ENCODE results near the gene GXYLT2. TPM values are rescaled to one million over a fixed set of nuclear protein-coding genes. Genes with fewer than 3 reads are reported as not detected.
A peak's percentile ranks its signal among the peaks of the same experiment; 100 is the strongest.

The GXYLT2 gene
- total RNA-seq, 1 experiment from 2014 or later = 6.5 TPM

DNA sequence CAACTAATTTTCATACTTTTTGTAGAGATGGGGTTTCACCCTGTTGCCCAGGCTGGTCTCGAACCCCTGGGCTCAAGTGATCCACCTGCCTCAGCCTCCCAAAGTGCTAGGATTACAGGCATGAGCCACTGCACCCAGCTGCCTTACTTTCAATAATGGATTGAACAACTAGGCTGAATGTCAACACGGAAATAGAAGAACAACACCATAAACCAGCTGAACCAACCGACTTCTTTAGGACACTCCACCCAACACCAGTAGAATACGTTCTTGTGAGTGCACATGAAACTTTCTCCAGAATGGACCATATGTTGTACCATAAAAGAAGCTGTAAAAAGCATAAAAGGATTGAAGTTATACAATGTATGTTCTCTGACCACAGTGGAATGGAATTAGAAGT lies 42.9 kb downstream of the GXYLT2 start:
- DNase-seq (ENCODE audit: extremely low read depth, low read depth) = no peak

DNA sequence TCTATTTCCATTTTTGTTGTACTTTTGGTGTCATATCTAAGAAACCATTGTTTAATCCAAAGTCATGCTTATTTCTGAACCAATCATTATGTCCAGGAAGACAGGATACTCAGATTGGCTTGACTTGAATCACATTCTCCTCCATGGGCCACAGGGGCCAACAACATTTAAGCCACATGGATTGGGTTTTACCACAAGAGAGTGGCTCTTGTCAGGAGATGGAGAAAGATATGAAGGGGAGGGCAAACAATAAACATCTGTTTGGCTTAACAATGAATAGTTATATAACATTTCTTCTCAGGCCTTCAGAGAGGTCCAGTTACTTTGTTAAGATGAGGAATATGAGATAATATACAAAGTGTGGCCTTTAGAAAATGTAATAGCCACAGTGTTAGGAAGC lies 44.6 kb downstream of the GXYLT2 start:
- no peak for DNase-seq (ENCODE audit: extremely low read depth, low read depth)

DNA sequence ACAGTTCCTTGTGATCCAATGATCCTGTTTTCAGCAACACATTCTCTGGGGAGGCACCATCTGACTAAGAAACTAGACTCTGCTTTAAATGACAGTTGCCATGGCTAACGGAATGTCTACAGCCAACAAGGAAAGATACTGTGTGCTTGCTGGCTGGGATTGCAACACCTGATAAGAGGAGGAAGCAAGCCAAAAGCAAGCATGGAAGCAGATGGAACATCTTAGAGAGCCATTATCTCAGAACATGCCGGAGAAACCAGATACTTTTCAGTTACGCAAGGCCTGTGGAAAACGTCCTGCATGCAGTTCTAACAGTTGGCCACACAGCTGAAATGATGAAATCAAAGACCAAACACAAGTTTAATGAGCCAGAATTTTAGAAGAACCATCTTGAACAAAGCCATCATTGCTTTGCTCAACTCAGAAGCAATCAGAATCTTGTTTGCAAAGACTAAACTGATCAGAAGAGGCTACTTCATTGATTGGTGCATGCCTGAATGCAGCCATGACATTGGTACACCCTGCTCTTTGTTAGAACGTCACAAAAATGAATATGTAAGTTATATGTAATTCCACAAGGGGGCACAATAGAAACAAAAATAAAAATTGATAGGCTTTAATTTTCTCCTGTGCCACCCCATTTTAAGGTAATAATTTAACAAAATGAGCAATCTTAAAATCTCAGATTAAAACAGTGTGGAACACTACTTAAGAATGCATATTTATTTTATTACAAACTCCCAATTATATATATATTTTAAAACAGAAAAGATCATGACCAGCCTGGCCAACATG lies 50.8 kb downstream of the GXYLT2 start:
- peak; percentile 44 for DNase-seq (ENCODE audit: extremely low read depth, low read depth)

GRCh38 chr3:72941245-72941644 lies 53.4 kb downstream of the GXYLT2 start:
- DNase-seq (ENCODE audit: extremely low read depth, low read depth) = no peak

DNA sequence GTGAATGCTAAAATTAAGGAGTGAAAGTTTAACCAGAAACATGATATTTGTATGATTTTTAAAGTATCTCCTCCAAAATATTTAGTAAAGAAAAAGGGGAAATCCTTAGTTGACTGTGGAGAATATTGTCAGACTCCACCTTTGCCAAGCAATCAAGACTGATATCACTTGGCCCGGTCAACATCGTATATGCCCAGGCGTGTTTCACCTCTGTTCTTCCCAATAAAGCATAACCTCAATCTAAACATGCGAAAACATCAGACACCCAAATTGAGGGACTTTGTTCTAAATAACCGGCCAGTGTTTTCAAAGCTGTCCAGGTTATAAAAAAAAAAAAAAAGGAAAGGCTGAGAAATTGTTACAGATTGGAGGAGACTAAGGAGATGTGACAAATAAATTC lies 54.6 kb downstream of the GXYLT2 start:
- no peak for DNase-seq (ENCODE audit: extremely low read depth, low read depth)

DNA sequence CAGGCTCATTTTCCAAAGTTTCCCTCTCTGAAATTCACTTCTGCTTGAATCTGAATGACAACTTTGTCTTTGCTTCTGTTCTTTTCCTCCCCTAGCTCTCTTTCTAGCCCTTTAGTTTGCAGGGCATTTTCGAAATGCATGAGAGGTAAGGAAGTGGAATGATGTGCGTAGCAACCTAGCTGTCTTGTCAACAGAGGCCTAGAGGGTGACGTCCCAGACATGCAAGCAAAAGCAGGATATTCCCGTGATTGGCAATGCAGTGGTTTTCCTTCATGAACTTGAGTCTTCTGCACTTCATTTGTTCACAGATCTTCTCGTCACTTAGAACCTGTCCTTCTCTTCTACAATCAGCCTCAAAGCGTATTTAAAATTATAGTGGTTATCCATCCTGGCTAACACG lies 56.9 kb downstream of the GXYLT2 start:
- DNase-seq (ENCODE audit: extremely low read depth, low read depth) = no peak

DNA sequence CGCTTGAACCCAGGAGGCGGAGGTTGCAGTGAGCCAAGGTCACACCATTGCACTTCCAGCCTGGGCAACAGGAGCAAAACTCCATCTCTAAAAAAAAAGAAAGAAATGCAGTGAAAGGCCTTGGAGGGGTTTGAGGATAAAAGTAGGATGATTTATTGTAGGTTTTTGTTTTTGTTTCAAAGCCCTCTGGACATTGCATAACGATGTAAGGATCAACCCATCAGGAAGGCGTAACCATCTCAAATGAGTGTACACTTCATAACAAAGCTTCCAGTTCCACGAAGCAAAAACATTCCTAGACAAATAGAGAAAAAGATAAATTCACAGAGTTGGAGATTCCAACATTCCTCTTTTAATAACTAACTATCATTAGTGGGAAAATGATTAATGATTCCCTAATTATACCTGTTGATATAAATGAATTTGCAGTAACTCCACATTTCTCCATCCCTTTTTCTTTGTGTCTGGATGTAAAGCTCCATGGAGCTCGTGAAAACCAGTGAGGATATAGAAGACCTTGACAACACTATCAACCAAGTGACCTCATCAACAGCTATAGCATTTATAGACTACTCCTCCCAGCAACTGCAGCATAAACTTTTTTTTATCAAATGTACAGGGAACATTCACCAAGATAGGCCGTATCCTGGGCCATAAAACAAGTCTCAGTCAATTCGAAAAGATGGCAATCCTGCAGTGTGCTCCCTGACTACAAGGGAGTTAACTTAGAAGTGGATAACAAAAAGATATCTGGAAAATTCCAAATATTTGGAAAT lies 60.1 kb downstream of the GXYLT2 start:
- no peak for DNase-seq (ENCODE audit: extremely low read depth, low read depth)

GRCh38 chr3:72949016-72949415 lies 61.2 kb downstream of the GXYLT2 start:
- DNase-seq (ENCODE audit: extremely low read depth, low read depth) = no peak

- no peak for DNase-seq (ENCODE audit: extremely low read depth, low read depth)
These were observed 62.5 kb downstream of the GXYLT2 start for GRCh38 chr3:72950372-72950771.

DNA sequence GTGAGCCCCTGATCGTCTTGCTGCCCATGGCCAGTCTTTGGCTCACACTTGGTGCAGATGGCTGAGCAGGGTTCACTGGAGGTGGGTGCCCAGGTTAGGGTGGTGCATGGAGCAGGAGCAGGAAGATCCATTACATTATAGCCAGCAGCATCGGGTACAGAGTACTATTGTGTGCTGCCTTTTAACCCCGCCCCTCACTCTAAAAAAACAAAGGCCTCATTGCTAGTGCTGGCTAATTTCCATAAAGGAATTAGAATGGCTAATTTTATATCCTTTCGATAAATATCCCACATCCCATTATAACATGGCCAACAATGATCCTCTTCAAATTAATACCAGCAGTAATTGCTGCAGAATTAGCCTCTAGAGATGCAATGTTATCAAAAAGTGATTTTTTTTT lies 63.0 kb downstream of the GXYLT2 start:
- no peak for DNase-seq (ENCODE audit: extremely low read depth, low read depth)

DNA sequence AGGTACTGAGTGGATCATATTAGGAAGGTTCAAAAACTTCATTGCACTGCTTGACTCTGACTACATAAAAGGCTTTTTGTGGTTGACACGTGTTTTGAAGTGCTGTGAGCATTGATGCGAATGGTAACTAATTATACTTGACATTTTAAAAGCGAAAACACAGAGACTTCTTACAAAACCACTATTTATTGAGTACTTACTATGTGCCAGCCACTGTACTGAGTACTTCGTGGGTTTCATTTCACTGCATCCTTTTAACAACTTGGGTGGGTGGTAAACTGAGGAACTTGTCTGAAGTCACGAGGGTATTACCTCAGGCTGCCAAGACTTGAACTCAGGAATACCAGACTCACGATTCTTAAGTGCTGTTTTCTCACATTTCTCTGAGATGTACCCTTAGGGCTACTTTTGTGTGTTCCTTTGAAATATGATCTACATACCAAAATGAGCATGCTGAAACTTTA lies 63.4 kb downstream of the GXYLT2 start:
- no peak for DNase-seq (ENCODE audit: extremely low read depth, low read depth)

DNA sequence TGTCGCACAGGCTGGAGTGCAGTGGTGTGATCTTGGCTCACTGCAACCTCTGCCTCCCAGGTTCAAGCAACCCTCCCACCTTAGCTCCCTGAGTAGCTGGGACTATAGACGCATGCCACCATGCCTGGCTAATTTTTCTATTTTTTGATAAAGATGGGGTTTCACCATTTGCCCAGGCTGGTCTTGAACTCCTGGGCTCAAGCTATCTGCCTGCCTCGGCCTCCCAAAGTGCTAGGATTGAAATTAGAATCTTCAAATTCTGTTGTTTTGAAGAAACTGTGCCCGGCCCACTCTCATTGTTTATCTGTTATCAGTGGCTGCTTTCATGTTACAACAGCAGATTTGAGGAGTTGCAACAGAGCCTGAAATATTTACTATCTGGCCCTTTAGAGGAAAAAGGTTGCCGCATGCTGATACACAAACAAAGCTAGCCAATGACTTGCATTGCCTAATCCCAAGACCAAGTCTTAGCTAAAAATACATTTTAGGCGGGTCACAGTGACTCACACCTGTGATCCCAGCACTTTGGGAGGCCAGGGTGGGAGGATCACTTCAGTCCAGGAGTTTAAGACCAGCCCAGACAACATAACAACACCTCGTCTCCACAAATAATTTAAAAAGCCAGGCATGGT lies 65.6 kb downstream of the GXYLT2 start:
- no peak for DNase-seq (ENCODE audit: extremely low read depth, low read depth)

- no peak for DNase-seq (ENCODE audit: extremely low read depth, low read depth)
These were observed 69.5 kb downstream of the GXYLT2 start for GRCh38 chr3:72957297-72957696.

GRCh38 chr3:72959336-72959735 lies 71.5 kb downstream of the GXYLT2 start:
- DNase-seq (ENCODE audit: extremely low read depth, low read depth) = no peak

- no peak for DNase-seq (ENCODE audit: extremely low read depth, low read depth)
These were observed 73.1 kb downstream of the GXYLT2 start for GRCh38 chr3:72960812-72961518.

DNA sequence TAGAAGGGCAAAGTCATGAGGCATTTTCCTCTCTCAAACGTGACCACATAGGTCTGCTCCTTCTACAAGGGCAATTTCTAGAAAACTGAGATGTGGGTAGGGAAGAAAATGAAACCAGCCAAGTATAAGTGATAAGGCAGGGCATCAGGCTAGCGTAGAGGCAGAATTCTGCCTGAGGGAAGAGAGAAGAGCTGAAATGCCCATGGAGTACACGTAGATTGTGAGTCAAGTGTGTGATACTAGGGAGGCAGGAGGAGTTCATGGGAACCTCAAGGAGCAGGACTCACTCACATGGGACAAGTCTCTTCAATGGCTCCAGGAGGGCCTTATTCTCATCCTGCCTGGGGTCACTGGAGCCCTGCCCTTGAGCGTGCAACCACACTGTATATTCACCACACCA lies 73.9 kb downstream of the GXYLT2 start:
- no peak for DNase-seq (ENCODE audit: extremely low read depth, low read depth)

DNA sequence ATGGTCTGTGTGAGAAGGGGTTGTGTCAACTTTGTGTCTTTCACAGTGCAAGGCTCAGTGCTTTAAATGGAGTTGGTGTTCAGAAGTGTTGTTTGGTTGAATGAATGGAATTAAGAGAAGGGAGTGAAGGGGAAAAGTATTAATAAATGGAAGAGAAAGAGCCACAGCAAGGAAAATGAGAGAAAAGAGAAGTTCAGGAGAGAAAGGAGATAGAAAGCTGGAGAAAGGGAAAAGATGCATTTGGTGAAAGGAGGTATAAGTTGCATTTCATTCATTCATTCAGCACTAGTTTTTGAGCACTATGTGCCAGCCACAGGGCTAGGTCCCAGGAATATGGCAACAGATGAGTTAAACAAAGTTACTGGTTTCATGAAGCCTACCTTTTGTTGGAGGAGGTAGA lies 74.5 kb downstream of the GXYLT2 start:
- DNase-seq (ENCODE audit: extremely low read depth, low read depth) = no peak

- DNase-seq (ENCODE audit: extremely low read depth, low read depth) = no peak
These were observed 76.8 kb downstream of the GXYLT2 start for GRCh38 chr3:72964633-72965032.

DNA sequence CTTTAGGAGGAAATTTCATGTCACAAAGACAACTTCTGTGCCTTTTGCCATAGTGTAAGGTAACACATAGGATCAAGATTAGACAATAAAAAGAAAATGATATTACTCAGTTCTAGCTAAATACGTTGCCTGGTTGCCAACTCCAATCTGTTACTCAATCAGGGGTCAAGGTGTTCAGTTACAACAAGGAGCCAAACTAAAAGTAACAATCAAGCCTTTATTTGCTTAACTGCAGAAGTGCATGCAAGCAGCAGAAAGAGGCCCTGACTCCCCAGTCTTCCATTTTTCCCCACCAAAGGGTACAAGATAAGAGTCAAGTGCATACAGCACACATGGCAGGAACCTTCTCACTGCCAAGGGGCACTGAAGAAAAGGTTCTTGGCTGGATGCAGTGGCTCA lies 80.4 kb downstream of the GXYLT2 start:
- no peak for DNase-seq (ENCODE audit: extremely low read depth, low read depth)

DNA sequence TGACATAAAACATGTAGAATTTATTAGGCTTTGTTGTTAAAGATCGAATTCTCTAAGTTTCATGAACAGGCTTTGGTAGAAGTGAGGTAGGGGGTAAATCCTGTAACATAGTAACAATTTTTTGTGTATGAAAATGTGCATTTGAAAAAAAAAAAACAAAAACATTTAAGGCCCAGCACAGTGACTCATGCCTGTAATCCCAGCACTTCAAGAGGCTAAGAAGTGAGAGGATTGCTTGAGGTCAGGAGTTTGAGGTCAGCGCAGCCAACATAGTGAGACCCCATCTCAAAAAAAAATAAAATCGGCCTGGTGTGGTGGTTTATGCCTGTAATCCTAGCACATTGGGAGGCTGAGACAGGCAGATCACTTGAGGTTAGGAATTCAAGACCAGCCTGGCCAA lies 81.9 kb downstream of the GXYLT2 start:
- DNase-seq (ENCODE audit: extremely low read depth, low read depth) = no peak

DNA sequence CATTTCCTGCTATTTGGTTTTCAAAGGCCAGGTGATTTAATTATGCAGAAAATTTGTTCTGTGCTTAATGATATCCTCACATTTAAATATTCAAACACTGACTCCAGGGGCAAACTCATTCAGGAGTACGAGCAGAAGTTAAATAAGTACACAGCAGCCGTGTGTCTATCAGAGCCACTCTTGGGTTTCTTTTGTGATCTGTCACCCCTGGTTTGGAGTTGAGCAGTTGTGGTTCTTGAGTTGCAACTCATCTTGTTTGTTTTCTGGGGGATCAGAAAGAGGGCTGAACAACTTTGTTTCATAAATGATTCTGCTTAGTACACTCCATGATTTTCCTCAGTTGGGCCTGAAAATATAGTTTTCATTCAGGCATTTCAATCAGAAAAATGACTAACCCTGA lies 83.1 kb downstream of the GXYLT2 start:
- DNase-seq (ENCODE audit: extremely low read depth, low read depth) = no peak

Data from NCI-H460 (cell line).